Kidney epithelial cell (primary cell): ENCODE data around the gene SRM. TPM values are rescaled to one million over a fixed set of nuclear protein-coding genes. Genes with fewer than 3 reads are reported as not detected.
"Not testable (repeated sequence)": the region's sequence is repeated elsewhere in the genome, so short reads cannot be mapped to it uniquely, and the experiment has no call there.

Experiments
- DNase-seq: peaks from one replicate; pipeline ENCODE4 v3.0.0-alpha.2; 2010; ENCODE audit warnings: low read depth
- H3K27me3 ChIP-seq: 2 replicates; pipeline ENCODE4 v1.6.0; 2011; ENCODE audit warnings: low read length; ENCODE audit not compliant: control insufficient read depth, insufficient read depth
- H3K36me3 ChIP-seq: 2 replicates; pipeline ENCODE4 v1.5.1; 2011; ENCODE audit warnings: low read length; ENCODE audit not compliant: control insufficient read depth, insufficient read depth
- H3K4me3 ChIP-seq: 2 replicates; pipeline ENCODE4 v1.5.1; 2011; ENCODE audit warnings: low read depth, mild to moderate bottlenecking, control low read depth, low read length
- total RNA-seq: library from RNA; depleted of rRNA; stranded (reverse); fragments of >200 nt; gene quantifications from 2 replicates; pipeline ENCODE4 v1.2.3, GENCODE V29; 2015
- TF ChIP-seq, protein P1 (sequence below): IDR thresholded peaks from 2 replicates; pipeline ENCODE4 v1.5.1; 2011; ENCODE audit warnings: mild to moderate bottlenecking, moderate library complexity, low read length, control low read depth, inconsistent platforms; ENCODE audit not compliant: insufficient read depth, poor library complexity, severe bottlenecking

SRM gene
- total RNA-seq, 1 donor from 2014 or later = 75.0 TPM

- no peak for DNase-seq
- no peak overlapping the region for H3K4me3 ChIP-seq
- TF ChIP-seq, protein P1, sequence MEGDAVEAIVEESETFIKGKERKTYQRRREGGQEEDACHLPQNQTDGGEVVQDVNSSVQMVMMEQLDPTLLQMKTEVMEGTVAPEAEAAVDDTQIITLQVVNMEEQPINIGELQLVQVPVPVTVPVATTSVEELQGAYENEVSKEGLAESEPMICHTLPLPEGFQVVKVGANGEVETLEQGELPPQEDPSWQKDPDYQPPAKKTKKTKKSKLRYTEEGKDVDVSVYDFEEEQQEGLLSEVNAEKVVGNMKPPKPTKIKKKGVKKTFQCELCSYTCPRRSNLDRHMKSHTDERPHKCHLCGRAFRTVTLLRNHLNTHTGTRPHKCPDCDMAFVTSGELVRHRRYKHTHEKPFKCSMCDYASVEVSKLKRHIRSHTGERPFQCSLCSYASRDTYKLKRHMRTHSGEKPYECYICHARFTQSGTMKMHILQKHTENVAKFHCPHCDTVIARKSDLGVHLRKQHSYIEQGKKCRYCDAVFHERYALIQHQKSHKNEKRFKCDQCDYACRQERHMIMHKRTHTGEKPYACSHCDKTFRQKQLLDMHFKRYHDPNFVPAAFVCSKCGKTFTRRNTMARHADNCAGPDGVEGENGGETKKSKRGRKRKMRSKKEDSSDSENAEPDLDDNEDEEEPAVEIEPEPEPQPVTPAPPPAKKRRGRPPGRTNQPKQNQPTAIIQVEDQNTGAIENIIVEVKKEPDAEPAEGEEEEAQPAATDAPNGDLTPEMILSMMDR = no peak
- H3K36me3 ChIP-seq = no peaks in the 10 kb centered on the region
- no peaks in the 10 kb centered on the region for H3K27me3 ChIP-seq
Observed at GRCh38 chr1:11025618-11026017, 34.2 kb downstream of the SRM start.

DNA sequence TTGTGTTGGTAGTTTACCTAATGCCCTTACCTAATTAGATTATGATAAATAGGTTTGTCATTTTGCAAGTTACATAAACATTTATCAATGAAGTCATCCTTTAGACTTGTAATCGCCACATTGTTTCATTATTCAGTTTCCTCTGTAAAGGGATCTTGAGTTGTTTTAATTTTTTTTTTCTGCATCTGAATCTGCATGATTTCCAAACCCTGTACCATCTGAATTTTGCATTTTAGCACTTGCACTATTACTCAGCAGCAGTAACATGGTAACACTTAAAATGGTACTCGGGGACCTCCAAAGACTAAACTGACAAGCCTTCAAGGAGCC lies 35.0 kb downstream of the SRM start:
- TF ChIP-seq, protein P1 = no peak
- no peak for DNase-seq
- H3K4me3 ChIP-seq = no peak overlapping the region
- H3K27me3 ChIP-seq = no peaks in the 10 kb centered on the region
- H3K36me3 ChIP-seq = no peaks in the 10 kb centered on the region

GRCh38 chr1:11024154-11024873 lies 35.5 kb downstream of the SRM start:
- no peaks in the 10 kb centered on the region for H3K36me3 ChIP-seq
- no peak for DNase-seq
- TF ChIP-seq, protein P1 = no peak

DNA sequence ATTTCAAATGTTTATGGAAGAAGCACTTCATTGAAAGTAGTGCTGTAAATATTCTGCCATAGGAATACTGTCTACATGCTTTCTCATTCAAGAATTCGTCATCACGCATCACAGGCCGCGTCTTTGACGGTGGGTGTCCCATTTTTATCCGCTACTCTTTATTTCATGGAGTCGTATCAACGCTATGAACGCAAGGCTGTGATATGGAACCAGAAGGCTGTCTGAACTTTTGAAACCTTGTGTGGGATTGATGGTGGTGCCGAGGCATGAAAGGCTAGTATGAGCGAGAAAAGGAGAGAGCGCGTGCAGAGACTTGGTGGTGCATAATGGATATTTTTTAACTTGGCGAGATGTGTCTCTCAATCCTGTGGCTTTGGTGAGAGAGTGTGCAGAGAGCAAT lies 36.6 kb downstream of the SRM start:
- Histone ChIP-seq H3K4me3 (no peak overlapping the region), H3K27me3 (no peaks in the 10 kb centered on the region), H3K36me3 (peaks cover 1% of the 10 kb centered on the region)
- no peak for DNase-seq
- TF ChIP-seq, protein P1 = no peak

More at GRCh38 chr1:11024154-11024873, 35.5 kb downstream of the SRM start:
- H3K4me3 ChIP-seq = no peak overlapping the region
- no peaks in the 10 kb centered on the region for H3K27me3 ChIP-seq

GRCh38 chr1:11019971-11020370 lies 39.8 kb downstream of the SRM start:
- H3K4me3 ChIP-seq = no peak overlapping the region
- H3K36me3 ChIP-seq = peaks cover 1% of the 10 kb centered on the region
- no peaks in the 10 kb centered on the region for H3K27me3 ChIP-seq
- TF ChIP-seq, protein P1 = no peak
- no peak for DNase-seq

GRCh38 chr1:11019358-11019757 lies 40.5 kb downstream of the SRM start:
- H3K36me3 ChIP-seq, H3K27me3 ChIP-seq, DNase-seq, H3K4me3 ChIP-seq: not testable (repeated sequence)
